OCI-LY3 (cell line): ENCODE results near the gene CACNA2D1.

Source experiments
- EZH2phosphoT487 ChIP-seq: fragments of 200-600 bp; shearing (Covaris generic); IDR thresholded peaks from 2 replicates; pipeline ENCODE4 v1.6.1; 2018; ENCODE audit warnings: antibody characterized with exemption, mixed run types, low read depth
- TF ChIP-seq, protein P1 (sequence below): fragments of 200-600, 300-600 bp; sonication (generic); IDR thresholded peaks from 2 replicates; pipeline ENCODE4 v1.5.1; 2014; ENCODE audit warnings: antibody characterized with exemption, low read length, low read depth

DNA sequence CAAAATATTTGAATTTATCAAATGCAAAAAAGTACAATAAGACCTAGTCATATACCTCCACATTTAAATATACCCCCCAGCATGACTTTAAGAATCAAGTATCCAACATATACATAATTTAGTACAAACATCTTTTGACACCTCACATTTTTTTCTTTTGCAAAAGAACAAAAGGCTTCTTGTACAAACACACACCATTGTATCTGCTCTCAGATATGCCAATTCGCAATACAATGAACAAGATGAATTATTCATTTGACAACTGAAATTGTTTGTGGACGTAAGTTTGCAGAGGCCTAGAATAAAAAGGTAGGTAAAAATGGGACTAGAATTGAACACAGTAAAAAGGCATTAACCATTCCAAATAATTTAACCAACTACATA is 154.4 kb downstream of the CACNA2D1 start:
- TF ChIP-seq, protein P1, sequence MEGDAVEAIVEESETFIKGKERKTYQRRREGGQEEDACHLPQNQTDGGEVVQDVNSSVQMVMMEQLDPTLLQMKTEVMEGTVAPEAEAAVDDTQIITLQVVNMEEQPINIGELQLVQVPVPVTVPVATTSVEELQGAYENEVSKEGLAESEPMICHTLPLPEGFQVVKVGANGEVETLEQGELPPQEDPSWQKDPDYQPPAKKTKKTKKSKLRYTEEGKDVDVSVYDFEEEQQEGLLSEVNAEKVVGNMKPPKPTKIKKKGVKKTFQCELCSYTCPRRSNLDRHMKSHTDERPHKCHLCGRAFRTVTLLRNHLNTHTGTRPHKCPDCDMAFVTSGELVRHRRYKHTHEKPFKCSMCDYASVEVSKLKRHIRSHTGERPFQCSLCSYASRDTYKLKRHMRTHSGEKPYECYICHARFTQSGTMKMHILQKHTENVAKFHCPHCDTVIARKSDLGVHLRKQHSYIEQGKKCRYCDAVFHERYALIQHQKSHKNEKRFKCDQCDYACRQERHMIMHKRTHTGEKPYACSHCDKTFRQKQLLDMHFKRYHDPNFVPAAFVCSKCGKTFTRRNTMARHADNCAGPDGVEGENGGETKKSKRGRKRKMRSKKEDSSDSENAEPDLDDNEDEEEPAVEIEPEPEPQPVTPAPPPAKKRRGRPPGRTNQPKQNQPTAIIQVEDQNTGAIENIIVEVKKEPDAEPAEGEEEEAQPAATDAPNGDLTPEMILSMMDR = no peak
- no peak for TF ChIP-seq EZH2phosphoT487
